Spleen (tissue), 11 donors: ENCODE results near the gene MPND. TPM values are rescaled to one million over a fixed set of nuclear protein-coding genes. Genes with fewer than 3 reads are reported as not detected.

Experiments
- DNase-seq: peaks from one replicate; pipeline ENCODE4 v3.0.0-alpha.2; 2020
- H3K27ac ChIP-seq, 8 donors: fragments of 200-600 bp; sonication (generic) in 7 of 8; 1 replicate in 4 of 8; 2 replicates in 4 of 8; pipeline versions ENCODE4 v1.5.0 to v1.8.0; 2016 to 2021; ENCODE audit warnings: inconsistent platforms in 4 of 8, mild to moderate bottlenecking in 4 of 8, moderate library complexity in 1 of 8
- H3K27me3 ChIP-seq, 7 donors: fragments of 200-600 bp; sonication (generic) in 6 of 7; replicated peaks in 1 of 7; 1 replicate in 4 of 7; 2 replicates in 3 of 7; pipeline versions ENCODE4 v1.5.0 to v1.8.0; 2016 to 2021; ENCODE audit warnings: inconsistent platforms in 3 of 7, mild to moderate bottlenecking in 1 of 7
- H3K36me3 ChIP-seq, 6 donors: fragments of 200-600 bp; sonication (generic) in 5 of 6; 1 replicate in 4 of 6; 2 replicates in 2 of 6; pipeline versions ENCODE4 v1.5.0 to v1.8.0; 2016 to 2021; ENCODE audit warnings: inconsistent platforms in 2 of 6
- H3K4me1 ChIP-seq, 6 donors: fragments of 200-600 bp; sonication (generic) in 5 of 6; 1 replicate in 3 of 6; 2 replicates in 3 of 6; pipeline versions ENCODE4 v1.5.0 to v1.8.0; 2016 to 2021; ENCODE audit warnings: inconsistent platforms in 3 of 6
- H3K4me3 ChIP-seq, 8 donors: fragments of 200-600 bp; sonication (generic) in 7 of 8; 1 replicate in 4 of 8; 2 replicates in 4 of 8; pipeline versions ENCODE4 v1.5.0 to v1.8.0; 2016 to 2021; ENCODE audit warnings: inconsistent platforms in 4 of 8, mild to moderate bottlenecking in 4 of 8, moderate library complexity in 2 of 8
- H3K9me3 ChIP-seq, 8 donors: fragments of 200-600 bp; sonication (generic) in 7 of 8; 1 replicate in 4 of 8; 2 replicates in 4 of 8; pipeline versions ENCODE4 v1.5.0 to v1.8.0; 2016 to 2021; ENCODE audit warnings: inconsistent platforms in 4 of 8
- POLR2A ChIP-seq, 3 donors: fragments of 450-650 bp; IDR thresholded peaks; one replicate each; pipeline ENCODE4 v1.5.1; 2017; ENCODE audit warnings: antibody characterized with exemption in 3 of 3, mild to moderate bottlenecking in 1 of 3
- POLR2AphosphoS5 ChIP-seq, 3 donors: sonication (generic); formaldehyde crosslinking; IDR thresholded peaks; one replicate each; pipeline ENCODE4 v1.5.1; 2017; ENCODE audit warnings: antibody characterized with exemption in 3 of 3
- WGBS, 5 donors: extraction: QIAGEN DNeasy Blood & Tissue Kit in 3 of 5; methylation state at CpG; one replicate each; pipeline versions ENCODE4 v1.1.5 to v1.1.7; 2013 to 2018; 5-methylcytosine and 5-hydroxymethylcytosine counted together
- intact Hi-C: fragments of 100-400 bp; cut with DNase I; formaldehyde crosslinking; loops from one replicate; pipeline ENCODE4 v1.15.0; 2023; ENCODE audit warnings: low total_unique reads
- polyA plus RNA-seq, 3 donors: library from polyadenylated mRNA; stranded (reverse); fragments of 200-250 nt; gene quantifications; one replicate each; pipeline ENCODE4 v1.2.1, GENCODE V29; 2013
- total RNA-seq, 7 donors: library from RNA; depleted of rRNA in 3 of 7; stranded (reverse); fragments of >200 nt in 3 of 7; fragmentation: NEBNext Ultra II Directional in 4 of 7; extraction: Animal tissue kit (Norgen Biotek cat#: 25700) in 4 of 7; gene quantifications; one replicate each; pipeline versions ENCODE4 v1.1.0 to v1.2.1, GENCODE V29; 2016 to 2021
- TF ChIP-seq, protein P1 (sequence below), 11 experiments: fragments of 200-600 bp in 7 of 11; fragments of 450-650 bp in 4 of 11; sonication (generic) in 4 of 11; IDR thresholded peaks in 8 of 11; conservative IDR thresholded peaks in 3 of 11; 1 replicate in 7 of 11; 2 replicates in 4 of 11; pipeline versions ENCODE4 v1.4.0 to v1.8.0; 2016 to 2021; ENCODE audit warnings: antibody characterized with exemption in 11 of 11, inconsistent platforms in 4 of 11, mild to moderate bottlenecking in 1 of 11
- donor health status: healthy with polysubstance abuse.
- donor health status: DM: no; HTN: no; CAD: no; lungs with moderate emphysema.
- donor health status: DM: no; HTN: no; CAD: no.
- donor health status: Bipolar disorder and iron deficiency.
- donor health status: healthy.
- donor health status: DM: no; HTN: no; CAD: no.
- donor health status: DM: yes; HTN: yes; CAD: no.

Gene MPND
- total and polyA plus RNA-seq, 10 donors, result 6.4 to 24.2 (median 16.0) TPM

DNA sequence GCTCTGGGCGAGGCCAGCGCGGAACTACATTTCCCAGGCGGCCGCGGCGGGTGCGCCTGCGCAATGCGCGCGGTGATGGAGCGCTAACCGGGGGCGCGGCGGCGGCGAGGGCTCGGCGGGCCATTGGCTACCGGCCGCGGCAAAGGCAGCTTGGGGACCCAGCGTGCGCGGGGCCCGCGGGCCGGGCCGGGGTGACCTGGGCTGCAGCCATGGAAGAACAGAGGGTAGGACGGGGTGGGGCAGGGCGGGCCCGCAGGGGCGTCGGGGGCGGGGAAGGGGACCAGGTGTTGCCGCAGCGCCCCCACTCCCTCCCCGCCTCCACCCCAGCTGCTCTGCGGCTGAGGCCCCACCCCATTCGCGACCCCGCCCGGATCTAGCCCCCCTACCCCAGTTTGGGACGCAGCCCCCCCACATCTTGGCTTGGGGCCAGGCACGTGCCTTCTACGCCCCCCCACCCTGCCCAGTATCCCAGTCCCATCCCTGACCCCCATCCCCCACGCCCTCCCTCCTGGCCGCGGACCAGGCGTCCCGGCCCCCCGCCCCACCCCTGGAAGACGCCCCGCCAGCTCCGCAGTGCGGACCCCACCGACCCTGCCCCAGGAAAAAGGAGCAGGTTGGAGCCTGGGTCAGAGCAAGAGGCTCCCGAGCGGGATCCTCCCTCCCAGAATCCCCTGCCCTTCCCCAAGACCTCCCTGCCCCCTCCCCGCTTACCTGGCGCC is 38.7 kb upstream of the MPND start, which contains the start of gene FSD1:
FSD1 (plus strand) TSS at position 61 of the 719 bp plus-strand sequence; CDS start at position 210, 149 bp downstream.
- peaks cover 0 to 26% (median 8%) of the 10 kb centered on the region in 6 donors for H3K4me1 ChIP-seq
- DNase-seq, result no peak
- TF ChIP-seq POLR2A (IDR thresholded peaks at IDR 0.05), result no peak
- TF ChIP-seq, protein P1, sequence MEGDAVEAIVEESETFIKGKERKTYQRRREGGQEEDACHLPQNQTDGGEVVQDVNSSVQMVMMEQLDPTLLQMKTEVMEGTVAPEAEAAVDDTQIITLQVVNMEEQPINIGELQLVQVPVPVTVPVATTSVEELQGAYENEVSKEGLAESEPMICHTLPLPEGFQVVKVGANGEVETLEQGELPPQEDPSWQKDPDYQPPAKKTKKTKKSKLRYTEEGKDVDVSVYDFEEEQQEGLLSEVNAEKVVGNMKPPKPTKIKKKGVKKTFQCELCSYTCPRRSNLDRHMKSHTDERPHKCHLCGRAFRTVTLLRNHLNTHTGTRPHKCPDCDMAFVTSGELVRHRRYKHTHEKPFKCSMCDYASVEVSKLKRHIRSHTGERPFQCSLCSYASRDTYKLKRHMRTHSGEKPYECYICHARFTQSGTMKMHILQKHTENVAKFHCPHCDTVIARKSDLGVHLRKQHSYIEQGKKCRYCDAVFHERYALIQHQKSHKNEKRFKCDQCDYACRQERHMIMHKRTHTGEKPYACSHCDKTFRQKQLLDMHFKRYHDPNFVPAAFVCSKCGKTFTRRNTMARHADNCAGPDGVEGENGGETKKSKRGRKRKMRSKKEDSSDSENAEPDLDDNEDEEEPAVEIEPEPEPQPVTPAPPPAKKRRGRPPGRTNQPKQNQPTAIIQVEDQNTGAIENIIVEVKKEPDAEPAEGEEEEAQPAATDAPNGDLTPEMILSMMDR (IDR thresholded peaks at IDR 0.05 in 8 of 11, conservative IDR thresholded peaks at IDR 0.05 in 3 of 11), result no peak
- TF ChIP-seq POLR2AphosphoS5 (IDR thresholded peaks at IDR 0.05), result peak in 1 of 3 donors; percentile 27
- peak within 1 kb of the TSS in 7 of 8 donors; percentile 9 to 71 (median 34) for H3K4me3 ChIP-seq
- H3K27ac ChIP-seq, result peak within 1 kb of the TSS in 3 of 8 donors; percentile 56 to 59 (median 59)
- 4 to 13% (median 9%) methylated on average over 37 to 61 of the region's 63 CpGs for WGBS, 5 donors
- H3K36me3 ChIP-seq, result no peaks in the 10 kb centered on the region
- intact Hi-C loops, result no loop called here
- no peaks in the 10 kb centered on the region for H3K9me3 ChIP-seq
- H3K27me3 ChIP-seq, result peaks cover 0 to 40% (median 18%) of the 10 kb centered on the region in 7 donors

DNA sequence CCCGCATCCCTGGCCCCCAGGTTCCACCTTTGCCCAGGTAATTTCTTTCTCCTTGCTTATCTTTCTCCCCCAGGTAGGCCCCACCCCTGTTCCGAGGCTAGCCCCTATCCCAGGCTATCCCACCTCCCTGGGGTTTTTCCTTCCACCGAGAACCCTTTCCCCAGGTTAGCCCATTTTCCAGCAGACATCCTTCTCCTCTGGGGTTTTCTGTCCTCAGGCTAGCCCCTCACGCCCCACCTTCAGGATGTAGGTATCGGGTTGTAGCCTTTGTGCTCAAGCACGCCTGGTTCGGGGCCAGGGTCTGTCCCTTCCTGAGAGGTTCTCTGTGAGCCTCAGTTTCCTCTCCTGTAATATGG is 38.1 kb upstream of the MPND start:
- H3K27me3 ChIP-seq, result peaks cover 0 to 40% (median 18%) of the 10 kb centered on the region in 7 donors
- peaks cover 0 to 26% (median 8%) of the 10 kb centered on the region in 6 donors for H3K4me1 ChIP-seq
- 79 to 90% (median 81%) methylated on average over 7 of the region's 7 CpGs for WGBS, 5 donors
- H3K27ac ChIP-seq, result no peak overlapping the region
- H3K4me3 ChIP-seq, result no peak overlapping the region
- DNase-seq, result no peak
- no peaks in the 10 kb centered on the region for H3K9me3 ChIP-seq
- TF ChIP-seq POLR2AphosphoS5 (IDR thresholded peaks at IDR 0.05), result no peak
- TF ChIP-seq, protein P1 (IDR thresholded peaks at IDR 0.05 in 8 of 11, conservative IDR thresholded peaks at IDR 0.05 in 3 of 11), result no peak
- no peak for TF ChIP-seq POLR2A (IDR thresholded peaks at IDR 0.05)
- intact Hi-C loops, result no loop called here
- no peaks in the 10 kb centered on the region for H3K36me3 ChIP-seq

DNA sequence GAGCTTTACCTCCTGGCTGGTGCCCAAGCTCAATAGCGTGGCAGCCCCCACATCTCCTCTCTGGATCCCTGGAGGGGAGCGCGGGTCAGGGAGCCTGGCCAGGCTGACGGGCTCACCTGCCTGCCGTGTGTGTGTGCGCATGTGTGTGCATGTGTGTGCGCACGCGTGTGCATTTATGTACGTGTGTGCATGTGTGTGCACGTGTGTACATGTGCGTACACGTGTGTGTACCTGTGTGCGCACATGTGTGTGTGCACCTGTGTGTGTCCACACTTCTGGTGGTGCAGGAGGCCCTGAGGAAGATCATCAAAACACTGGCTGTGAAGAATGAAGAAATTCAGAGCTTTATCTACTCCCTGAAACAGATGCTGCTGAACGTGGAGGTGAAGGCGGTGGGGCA is 37.7 kb upstream of the MPND start:
- no peak for DNase-seq
- TF ChIP-seq, protein P1 (IDR thresholded peaks at IDR 0.05 in 8 of 11, conservative IDR thresholded peaks at IDR 0.05 in 3 of 11), result no peak
- TF ChIP-seq POLR2A (IDR thresholded peaks at IDR 0.05) (no peak), POLR2AphosphoS5 (IDR thresholded peaks at IDR 0.05) (no peak)
- intact Hi-C loops, result no loop called here
- WGBS, 5 donors, result 86 to 93% (median 92%) methylated on average over 11 to 16 of the region's 16 CpGs
- Histone ChIP-seq H3K27ac (no peak overlapping the region), H3K36me3 (no peaks in the 10 kb centered on the region), H3K9me3 (no peaks in the 10 kb centered on the region), H3K4me1 (peaks cover 0 to 26% (median 8%) of the 10 kb centered on the region in 6 donors), H3K4me3 (no peak overlapping the region), H3K27me3 (peaks cover 0 to 40% (median 18%) of the 10 kb centered on the region in 7 donors)
